Activated CD4-positive, alpha-beta T cell treated with anti-CD3 and anti-CD28 coated beads, Interleukin-2, Interleukin-4, amounts not matched to agents 100 ng/mL and 50 ng/mL, durations not matched to agents 16 hours and 8 hours (primary cell): Measurements from ENCODE around the gene TRAFD1.
"Not testable (repeated sequence)": the region's sequence is repeated elsewhere in the genome, so short reads cannot be mapped to it uniquely, and the experiment has no call there.

Source experiments
- DNase-seq: peaks from one replicate; pipeline ENCODE4 v3.0.0-alpha.2; 2020; ENCODE audit warnings: low spot score

TRAFD1 gene, protein sequence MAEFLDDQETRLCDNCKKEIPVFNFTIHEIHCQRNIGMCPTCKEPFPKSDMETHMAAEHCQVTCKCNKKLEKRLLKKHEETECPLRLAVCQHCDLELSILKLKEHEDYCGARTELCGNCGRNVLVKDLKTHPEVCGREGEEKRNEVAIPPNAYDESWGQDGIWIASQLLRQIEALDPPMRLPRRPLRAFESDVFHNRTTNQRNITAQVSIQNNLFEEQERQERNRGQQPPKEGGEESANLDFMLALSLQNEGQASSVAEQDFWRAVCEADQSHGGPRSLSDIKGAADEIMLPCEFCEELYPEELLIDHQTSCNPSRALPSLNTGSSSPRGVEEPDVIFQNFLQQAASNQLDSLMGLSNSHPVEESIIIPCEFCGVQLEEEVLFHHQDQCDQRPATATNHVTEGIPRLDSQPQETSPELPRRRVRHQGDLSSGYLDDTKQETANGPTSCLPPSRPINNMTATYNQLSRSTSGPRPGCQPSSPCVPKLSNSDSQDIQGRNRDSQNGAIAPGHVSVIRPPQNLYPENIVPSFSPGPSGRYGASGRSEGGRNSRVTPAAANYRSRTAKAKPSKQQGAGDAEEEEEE

GRCh38 chr12:112125250-112125999 lies at the start of gene TRAFD1:
TRAFD1 (plus strand) TSS chr12:112125560; CDS start chr12:112130523, 4,963 bp downstream.
- peak; percentile 99 for DNase-seq

DNA sequence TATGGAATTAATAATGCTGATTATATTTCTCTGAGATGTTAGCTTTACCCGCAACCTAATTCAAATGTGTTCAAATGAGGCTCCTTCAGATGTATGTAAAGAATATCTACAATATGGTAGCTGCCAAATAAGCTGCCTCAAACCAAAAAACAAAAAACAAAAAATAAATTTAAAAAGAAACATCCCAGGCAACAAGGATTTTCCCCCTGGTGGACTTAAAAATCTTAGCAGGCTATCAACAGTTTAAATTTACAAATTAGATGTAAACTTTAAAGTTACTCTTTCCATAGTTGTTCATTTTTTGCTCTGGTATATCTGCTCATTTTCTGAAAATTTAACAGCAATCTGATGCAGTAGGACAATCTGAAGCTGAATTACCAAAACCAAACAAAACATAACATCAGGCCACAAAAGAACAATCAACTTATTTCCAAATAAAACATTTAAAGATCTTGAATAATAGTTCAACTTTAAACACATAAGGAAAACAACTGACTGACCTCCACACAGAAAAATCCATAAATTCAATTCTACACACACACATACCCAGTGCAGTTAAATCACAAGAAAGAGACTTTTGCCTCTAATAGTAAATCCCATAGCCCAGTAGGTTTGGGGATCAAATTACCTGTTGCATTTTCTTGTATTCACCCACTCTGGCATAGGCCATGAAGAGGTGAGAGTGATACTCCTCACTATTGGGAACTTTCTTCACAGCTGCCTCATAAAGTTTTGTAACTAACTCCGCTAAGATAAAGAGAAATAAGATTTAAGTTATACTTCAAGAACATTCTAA lies 38.1 kb upstream of the TRAFD1 start:
- no peak for DNase-seq

GRCh38 chr12:112087851-112088250 lies 37.5 kb upstream of the TRAFD1 start:
- DNase-seq, result no peak

- no peak for DNase-seq
These were observed 33.8 kb upstream of the TRAFD1 start for GRCh38 chr12:112091563-112091962.

DNA sequence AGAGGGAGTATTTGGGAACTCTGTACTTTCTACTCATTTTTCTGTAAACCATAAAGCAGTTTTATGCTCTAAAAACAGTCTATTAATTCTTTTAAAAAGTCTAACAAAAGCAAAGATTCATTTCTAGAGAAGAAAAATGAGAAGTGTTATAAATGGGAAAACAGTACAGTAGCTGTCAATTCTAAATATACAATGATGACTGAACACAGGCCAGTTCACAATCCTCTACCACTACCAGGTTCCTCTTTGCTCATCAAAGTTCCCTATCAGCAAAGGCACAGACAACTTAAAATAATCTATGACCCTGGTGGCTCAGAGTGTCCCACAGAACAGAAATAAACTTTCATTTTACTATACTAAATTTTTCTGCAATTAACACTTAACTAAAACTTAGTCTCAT lies 29.3 kb upstream of the TRAFD1 start:
- DNase-seq, result peak; percentile 32

GRCh38 chr12:112096667-112097066 lies 28.7 kb upstream of the TRAFD1 start:
- peak; percentile 78 for DNase-seq

GRCh38 chr12:112097641-112098040 lies 27.7 kb upstream of the TRAFD1 start:
- DNase-seq, result no peak

GRCh38 chr12:112100500-112100899 lies 24.9 kb upstream of the TRAFD1 start:
- not testable (repeated sequence) for DNase-seq

DNA sequence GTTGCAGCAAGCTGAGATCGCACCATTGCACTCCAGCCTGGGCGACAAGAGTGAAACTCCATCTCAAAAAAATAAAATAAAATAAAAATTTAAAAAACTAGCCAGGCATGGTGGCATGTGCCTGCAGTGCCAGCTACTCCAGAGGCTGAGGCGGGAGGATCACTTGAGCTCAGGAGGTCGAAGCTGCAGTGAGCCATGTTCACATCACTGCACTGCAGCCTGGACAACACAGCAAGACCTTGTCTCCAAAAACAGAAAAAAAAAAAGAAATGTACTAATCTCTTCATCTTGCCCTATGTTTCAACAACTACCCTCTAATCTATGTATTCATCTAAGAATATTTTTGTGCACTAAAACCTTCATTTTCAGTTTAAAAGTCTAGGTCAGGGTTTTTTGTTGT lies 23.2 kb upstream of the TRAFD1 start:
- DNase-seq, result no peak

- DNase-seq, result not testable (repeated sequence)
These were observed 22.6 kb upstream of the TRAFD1 start for GRCh38 chr12:112102746-112103145.

GRCh38 chr12:112103758-112104503 lies 21.4 kb upstream of the TRAFD1 start:
- no peak for DNase-seq

GRCh38 chr12:112105891-112106290 lies 19.5 kb upstream of the TRAFD1 start:
- no peak for DNase-seq

DNA sequence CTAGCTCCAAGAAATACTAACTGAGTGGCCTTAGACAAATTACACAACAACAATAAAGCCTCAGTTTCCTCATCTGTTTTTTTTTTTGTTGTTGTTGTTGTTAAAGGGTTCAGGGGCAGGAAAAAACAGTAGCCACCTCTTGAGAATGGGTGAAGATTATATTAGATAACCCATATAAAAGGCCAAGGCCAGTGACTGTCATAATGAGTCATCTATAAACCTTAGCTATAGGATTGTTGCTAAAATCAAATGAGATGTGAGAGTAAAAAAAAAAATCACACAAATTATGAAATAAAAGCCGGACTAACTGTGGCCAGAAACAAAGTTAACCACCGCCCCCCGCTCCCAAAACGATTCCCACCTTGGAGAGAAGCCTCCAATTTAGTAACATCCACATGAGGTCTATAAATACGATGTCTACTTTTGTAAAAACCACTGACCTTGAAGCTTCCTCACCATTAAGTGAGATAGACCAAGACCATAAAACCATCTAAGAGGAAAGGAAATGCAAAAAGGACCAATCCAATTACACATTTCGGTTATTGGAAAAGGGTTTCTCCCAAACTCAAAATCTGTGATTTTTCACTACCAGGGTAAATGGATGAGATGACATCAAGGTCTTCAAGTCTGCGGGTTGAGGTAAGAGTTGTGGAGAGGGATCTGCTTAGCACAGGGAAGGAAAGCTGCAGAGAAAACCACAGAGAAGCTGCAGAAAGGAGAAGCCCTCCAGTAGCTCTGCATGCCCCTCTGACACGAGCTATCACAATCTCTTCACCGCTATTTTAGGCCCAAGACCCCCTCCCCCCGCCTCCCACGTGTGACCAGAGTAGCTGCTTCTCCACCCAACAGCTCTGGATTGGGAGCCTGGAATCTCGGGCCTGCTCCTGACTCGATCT lies 17.8 kb upstream of the TRAFD1 start:
- peak; percentile 26 for DNase-seq

DNA sequence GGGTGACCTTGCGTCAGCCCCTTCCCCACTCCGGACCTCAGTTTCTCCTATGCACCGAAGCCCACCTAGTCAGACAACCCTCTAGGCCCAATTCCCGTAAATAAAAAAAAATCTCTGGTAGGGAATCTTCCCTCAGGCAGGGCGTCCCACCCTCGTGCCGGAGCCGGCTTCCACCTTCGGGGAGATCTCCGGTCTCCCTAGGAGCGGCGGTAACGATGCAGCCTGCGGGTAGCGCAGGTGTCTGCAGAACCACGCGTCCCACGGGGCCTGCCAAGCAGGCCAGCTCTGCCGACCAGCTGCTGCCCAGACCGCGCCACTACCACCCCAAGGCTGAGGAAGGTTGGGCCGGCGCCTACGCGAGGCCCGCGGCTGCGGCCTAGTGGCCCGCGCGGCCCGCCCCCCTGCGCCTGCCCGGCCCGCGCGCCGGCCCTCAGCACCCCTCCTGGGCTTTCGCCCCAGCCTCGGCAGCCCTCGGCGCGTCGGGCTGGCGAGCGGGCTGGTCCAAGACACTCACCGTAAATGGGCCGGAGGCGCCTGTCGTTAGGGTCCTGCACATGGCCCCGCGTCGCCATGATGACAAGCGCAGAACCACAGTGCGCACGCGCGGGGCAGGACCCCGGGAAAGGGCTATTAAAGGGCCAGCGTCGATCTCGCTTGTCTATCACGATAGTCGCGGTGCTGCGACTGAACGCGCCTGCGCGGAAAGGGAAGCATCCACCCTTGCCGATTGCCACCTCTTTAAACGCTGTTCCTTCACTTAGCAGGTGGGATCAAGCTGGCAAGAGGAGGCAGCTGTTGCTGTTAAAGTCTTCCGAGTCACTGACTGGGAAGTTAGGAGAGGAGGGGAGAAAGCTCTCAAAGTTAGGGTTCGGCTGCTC lies 16.9 kb upstream of the TRAFD1 start, which contains the start of gene NAA25:
Gene NAA25 (minus strand): TSS at position 582 of the 878 bp plus-strand sequence. CDS start 10 bp downstream, at position 572.
- DNase-seq, result peak; percentile 91

GRCh38 chr12:112110787-112111662 lies 14.3 kb upstream of the TRAFD1 start:
- not testable (repeated sequence) for DNase-seq

- no peak for DNase-seq
These were observed 13.4 kb upstream of the TRAFD1 start for GRCh38 chr12:112111931-112112330.

GRCh38 chr12:112112409-112113133 lies 12.8 kb upstream of the TRAFD1 start:
- DNase-seq, result no peak
